ENCODE results near the gene SNTG2. TPM values are rescaled to one million over a fixed set of nuclear protein-coding genes. Genes with fewer than 3 reads are reported as not detected.

Gene SNTG2
- total RNA-seq, 3 donors from 2014 or later (not counting 1 experiment from before 2014, with no cell fraction given) = not detected

DNA sequence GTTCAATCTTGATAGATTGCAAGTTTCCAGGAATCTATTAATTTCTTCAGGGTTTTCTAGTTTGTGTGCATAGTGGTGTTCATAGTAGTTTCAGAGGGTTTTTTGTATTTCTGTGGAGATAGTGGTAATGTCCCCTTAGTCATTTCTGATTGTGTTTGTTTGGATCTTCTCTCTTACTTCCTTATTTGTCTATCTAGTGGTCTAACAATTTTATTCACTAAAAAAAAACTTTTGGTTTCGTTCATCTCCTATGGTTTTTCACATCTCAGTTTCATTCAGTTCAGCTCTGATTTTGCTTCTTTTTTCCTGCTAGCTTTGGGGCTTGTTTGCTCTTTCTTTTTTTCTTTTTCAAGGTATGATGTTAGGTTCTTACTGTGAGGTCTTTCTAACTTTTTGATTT lies 94.5 kb downstream of the SNTG2 start:
- Mint-ChIP-seq H3K4me3 (no peak overlapping the region), H3K9me3 (peaks cover 0 to 3% of the 10 kb centered on the region in 2 donors), H3K36me3 (peaks cover 7% of the 10 kb centered on the region), H3K27me3 (ENCODE audit: low read depth in 2 of 2) (peaks cover 33 to 48% of the 10 kb centered on the region in 2 donors), H3K27ac (no peak overlapping the region), H3K4me1 (no peaks in the 10 kb centered on the region)
- intact Hi-C loops (cut with micrococcal nuclease) = no loop called here
- ATAC-seq (no peak), DNase-seq (no peak)
- Histone ChIP-seq H3K27me3 (ENCODE audit: control insufficient read depth, insufficient read depth, low read length) (peaks cover 6% of the 10 kb centered on the region), H3K4me3 (ENCODE audit: low read length) (no peak overlapping the region), H3K4me1 (ENCODE audit: control insufficient read depth, insufficient read depth, low read length) (no peaks in the 10 kb centered on the region), H3K36me3 (ENCODE audit: control insufficient read depth, insufficient read depth, low read length) (no peaks in the 10 kb centered on the region), H3K9me3 (ENCODE audit: control insufficient read depth, insufficient read depth, low read length) (no peaks in the 10 kb centered on the region), H3K27ac (ENCODE audit: low read length) (no peak overlapping the region)
- TF ChIP-seq CTCF (IDR thresholded peaks at IDR 0.05) = no peak
- 50% methylated on average over 1 of the region's 1 CpG for WGBS (ENCODE audit: insufficient coverage)

- Histone ChIP-seq H3K36me3 (ENCODE audit: control insufficient read depth, insufficient read depth, low read length) (no peaks in the 10 kb centered on the region), H3K4me3 (ENCODE audit: low read length) (no peak overlapping the region), H3K27me3 (ENCODE audit: control insufficient read depth, insufficient read depth, low read length) (peaks cover 6% of the 10 kb centered on the region), H3K4me1 (ENCODE audit: control insufficient read depth, insufficient read depth, low read length) (no peaks in the 10 kb centered on the region), H3K9me3 (ENCODE audit: control insufficient read depth, insufficient read depth, low read length) (no peaks in the 10 kb centered on the region), H3K27ac (ENCODE audit: low read length) (no peak overlapping the region)
- intact Hi-C loops (cut with micrococcal nuclease) = no loop called here
- DNase-seq (no peak), ATAC-seq (no peak)
- H3K36me3 Mint-ChIP-seq = peaks cover 7% of the 10 kb centered on the region
- 76% methylated on average over 3 of the region's 4 CpGs for WGBS (ENCODE audit: insufficient coverage)
- no peak overlapping the region for H3K4me3 Mint-ChIP-seq
- no peak overlapping the region for H3K27ac Mint-ChIP-seq
- TF ChIP-seq CTCF (IDR thresholded peaks at IDR 0.05) = no peak
- H3K27me3 Mint-ChIP-seq (ENCODE audit: low read depth in 2 of 2) = peaks cover 34 to 56% of the 10 kb centered on the region in 2 donors
- H3K4me1 Mint-ChIP-seq = no peaks in the 10 kb centered on the region
- H3K9me3 Mint-ChIP-seq = peaks cover 0 to 3% of the 10 kb centered on the region in 2 donors
Observed at GRCh38 chr2:1046067-1046466, 95.4 kb downstream of the SNTG2 start.

- WGBS (ENCODE audit: insufficient coverage) = 0% methylated on average over 1 of the region's 1 CpG
- Mint-ChIP-seq H3K4me3 (no peak overlapping the region), H3K27me3 (ENCODE audit: low read depth in 2 of 2) (peaks cover 35 to 48% of the 10 kb centered on the region in 2 donors), H3K36me3 (peaks cover 7% of the 10 kb centered on the region), H3K9me3 (peaks cover 0 to 3% of the 10 kb centered on the region in 2 donors), H3K4me1 (no peaks in the 10 kb centered on the region), H3K27ac (no peak overlapping the region)
- no peaks in the 10 kb centered on the region for H3K9me3 ChIP-seq (ENCODE audit: control insufficient read depth, insufficient read depth, low read length)
- DNase-seq (peak in 1 of 2 donors; percentile 22), ATAC-seq (no peak)
- no peak for TF ChIP-seq CTCF (IDR thresholded peaks at IDR 0.05)
- no peaks in the 10 kb centered on the region for H3K36me3 ChIP-seq (ENCODE audit: control insufficient read depth, insufficient read depth, low read length)
- H3K4me1 ChIP-seq (ENCODE audit: control insufficient read depth, insufficient read depth, low read length) = no peaks in the 10 kb centered on the region
- peaks cover 6% of the 10 kb centered on the region for H3K27me3 ChIP-seq (ENCODE audit: control insufficient read depth, insufficient read depth, low read length)
- intact Hi-C loops (cut with micrococcal nuclease) = no loop called here
- H3K4me3 ChIP-seq (ENCODE audit: low read length) = no peak overlapping the region
- no peak overlapping the region for H3K27ac ChIP-seq (ENCODE audit: low read length)
Observed at GRCh38 chr2:1047485-1047884, 96.8 kb downstream of the SNTG2 start.

- peaks cover 34 to 54% of the 10 kb centered on the region in 2 donors for H3K27me3 Mint-ChIP-seq (ENCODE audit: low read depth in 2 of 2)
- Histone ChIP-seq H3K36me3 (ENCODE audit: control insufficient read depth, insufficient read depth, low read length) (no peaks in the 10 kb centered on the region), H3K27ac (ENCODE audit: low read length) (no peak overlapping the region), H3K4me3 (ENCODE audit: low read length) (no peak overlapping the region), H3K9me3 (ENCODE audit: control insufficient read depth, insufficient read depth, low read length) (no peaks in the 10 kb centered on the region), H3K4me1 (ENCODE audit: control insufficient read depth, insufficient read depth, low read length) (no peaks in the 10 kb centered on the region), H3K27me3 (ENCODE audit: control insufficient read depth, insufficient read depth, low read length) (peaks cover 6% of the 10 kb centered on the region)
- no peak for TF ChIP-seq CTCF (IDR thresholded peaks at IDR 0.05)
- H3K27ac Mint-ChIP-seq = no peak overlapping the region
- intact Hi-C loops (cut with micrococcal nuclease) = no loop called here
- no peaks in the 10 kb centered on the region for H3K4me1 Mint-ChIP-seq
- 93% methylated on average over 1 of the region's 2 CpGs for WGBS (ENCODE audit: insufficient coverage)
- H3K4me3 Mint-ChIP-seq = no peak overlapping the region
- DNase-seq = no peak
- no peak for ATAC-seq
- H3K9me3 Mint-ChIP-seq = no peaks in the 10 kb centered on the region
- H3K36me3 Mint-ChIP-seq = no peaks in the 10 kb centered on the region
Observed at GRCh38 chr2:1049691-1050090, 99.0 kb downstream of the SNTG2 start.

Data from natural killer cell (primary cell).